Measurements from ENCODE around the gene HDHD3.

DNA sequence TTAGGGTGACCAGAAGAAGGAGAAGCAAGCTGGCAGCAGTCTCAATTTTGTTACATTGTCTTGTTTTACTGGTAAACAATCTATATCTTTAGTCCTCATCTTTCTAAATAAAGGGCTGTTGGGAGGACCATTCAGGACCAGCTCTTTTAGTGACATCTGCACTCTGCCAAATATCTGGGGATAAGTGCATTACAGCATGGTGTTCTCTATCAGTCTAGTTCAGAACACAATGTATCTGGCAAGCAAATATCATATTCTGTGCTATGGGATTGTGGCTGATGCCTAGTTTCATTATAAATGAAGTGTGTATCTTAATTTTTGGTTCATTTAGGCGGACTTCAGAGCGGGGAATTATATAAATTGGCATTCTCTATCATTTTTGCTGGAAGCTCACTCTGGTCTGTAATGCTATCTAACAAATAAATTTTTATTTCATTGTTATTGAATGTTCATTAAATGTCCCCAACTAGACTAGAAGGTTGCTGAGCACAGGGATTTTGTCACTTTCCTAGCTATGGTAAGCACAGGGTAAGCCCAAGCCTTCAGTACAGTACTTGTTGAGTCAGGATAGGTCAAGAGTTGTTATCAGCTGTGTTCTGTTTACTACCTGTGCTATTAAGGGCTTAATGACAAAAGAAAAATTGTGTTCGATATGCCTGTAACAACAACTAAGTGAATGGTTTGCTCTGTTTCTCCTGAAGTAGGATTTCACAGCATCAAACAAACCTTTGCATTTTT is 48.6 kb downstream of the HDHD3 start:
- TF ChIP-seq, protein P1, sequence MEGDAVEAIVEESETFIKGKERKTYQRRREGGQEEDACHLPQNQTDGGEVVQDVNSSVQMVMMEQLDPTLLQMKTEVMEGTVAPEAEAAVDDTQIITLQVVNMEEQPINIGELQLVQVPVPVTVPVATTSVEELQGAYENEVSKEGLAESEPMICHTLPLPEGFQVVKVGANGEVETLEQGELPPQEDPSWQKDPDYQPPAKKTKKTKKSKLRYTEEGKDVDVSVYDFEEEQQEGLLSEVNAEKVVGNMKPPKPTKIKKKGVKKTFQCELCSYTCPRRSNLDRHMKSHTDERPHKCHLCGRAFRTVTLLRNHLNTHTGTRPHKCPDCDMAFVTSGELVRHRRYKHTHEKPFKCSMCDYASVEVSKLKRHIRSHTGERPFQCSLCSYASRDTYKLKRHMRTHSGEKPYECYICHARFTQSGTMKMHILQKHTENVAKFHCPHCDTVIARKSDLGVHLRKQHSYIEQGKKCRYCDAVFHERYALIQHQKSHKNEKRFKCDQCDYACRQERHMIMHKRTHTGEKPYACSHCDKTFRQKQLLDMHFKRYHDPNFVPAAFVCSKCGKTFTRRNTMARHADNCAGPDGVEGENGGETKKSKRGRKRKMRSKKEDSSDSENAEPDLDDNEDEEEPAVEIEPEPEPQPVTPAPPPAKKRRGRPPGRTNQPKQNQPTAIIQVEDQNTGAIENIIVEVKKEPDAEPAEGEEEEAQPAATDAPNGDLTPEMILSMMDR (IDR thresholded peaks at IDR 0.05): no peak
- TF ChIP-seq POLR2A (IDR thresholded peaks at IDR 0.05): no peak
